GM10266 (cell line): ENCODE measurements around the gene TP53TG5.

Source experiments
- DNase-seq: peaks from one replicate; pipeline ENCODE4 v3.0.0; 2012; ENCODE audit errors: extremely low spot score
- CTCF ChIP-seq: IDR thresholded peaks from 2 replicates; pipeline ENCODE4 v1.5.1; 2012; ENCODE audit warnings: mild to moderate bottlenecking, low read depth; ENCODE audit not compliant: control insufficient read depth, insufficient read depth; ENCODE audit errors: missing control alignments

Gene TP53TG5

DNA sequence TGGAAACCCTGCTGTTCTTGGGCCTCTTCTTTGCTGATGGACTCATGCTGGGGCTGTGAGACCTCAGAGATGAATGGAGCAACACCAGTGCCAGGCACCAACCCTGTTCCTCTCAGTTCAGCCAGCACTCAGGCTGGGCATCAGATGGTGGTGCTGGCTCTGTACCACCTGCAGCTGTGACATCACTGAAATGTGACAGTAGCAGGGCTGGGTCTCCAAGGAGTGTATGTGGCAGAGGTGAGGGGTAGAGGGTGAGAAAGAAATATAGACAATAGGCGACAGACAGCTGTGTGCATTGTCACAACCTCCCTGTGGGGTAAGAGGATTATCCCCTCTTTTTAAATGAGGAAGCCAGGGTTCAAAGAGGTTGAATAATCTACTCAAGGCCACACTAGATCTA is at the start of gene TP53TG5:
Gene TP53TG5, minus strand, starts transcription at position 135 of the 400 bp plus-strand sequence. Its CDS starts 89 bp downstream, at position 46.
- TF ChIP-seq CTCF, result no peak
- no peak for DNase-seq

- no peak for TF ChIP-seq CTCF
- DNase-seq, result no peak
Observed at GRCh38 chr20:45427236-45428149, 49.4 kb upstream of the TP53TG5 start.

DNA sequence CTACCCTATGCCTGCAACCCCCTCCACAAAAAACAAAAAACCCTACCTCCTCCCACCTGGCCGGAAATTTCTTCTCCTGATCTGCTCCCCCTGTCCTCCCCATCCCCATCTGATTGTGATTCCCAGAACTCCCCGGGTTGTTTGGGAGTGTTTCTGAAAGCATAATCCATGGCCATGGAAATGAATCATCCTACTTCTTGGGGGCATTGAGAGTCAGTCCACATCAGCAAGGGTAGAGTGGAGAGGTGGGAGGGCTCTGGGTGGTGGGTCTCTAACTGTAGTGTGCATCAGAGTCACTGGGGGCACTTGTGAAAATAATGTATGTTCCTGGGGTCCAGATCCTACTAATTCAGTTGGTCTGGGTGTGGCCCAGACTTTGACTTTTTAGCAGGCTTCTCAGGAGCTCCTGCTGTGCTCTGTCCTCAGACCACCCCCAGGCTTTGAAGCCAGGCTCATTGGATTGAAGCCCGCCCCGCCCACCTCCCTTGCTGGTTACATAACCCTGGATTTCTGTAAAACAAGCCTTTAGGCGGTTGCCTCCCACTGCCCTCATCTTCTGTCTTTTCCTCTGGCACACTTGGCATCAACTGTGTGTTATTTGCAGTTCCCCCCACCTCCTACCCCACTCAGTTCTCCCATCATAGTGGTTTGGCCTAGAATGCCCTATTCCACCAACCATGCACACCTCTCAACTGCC is 48.3 kb upstream of the TP53TG5 start:
- no peak for DNase-seq
- no peak for TF ChIP-seq CTCF

DNA sequence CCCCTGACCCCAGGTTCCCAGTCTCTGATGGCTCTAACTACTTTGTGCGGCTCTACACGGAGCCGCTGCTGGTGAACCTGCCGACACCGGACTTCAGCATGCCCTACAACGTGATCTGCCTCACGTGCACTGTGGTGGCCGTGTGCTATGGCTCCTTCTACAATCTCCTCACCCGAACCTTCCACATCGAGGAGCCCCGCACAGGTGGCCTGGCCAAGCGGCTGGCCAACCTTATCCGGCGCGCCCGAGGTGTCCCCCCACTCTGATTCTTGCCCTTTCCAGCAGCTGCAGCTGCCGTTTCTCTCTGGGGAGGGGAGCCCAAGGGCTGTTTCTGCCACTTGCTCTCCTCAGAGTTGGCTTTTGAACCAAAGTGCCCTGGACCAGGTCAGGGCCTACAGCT is 47.4 kb upstream of the TP53TG5 start:
- no peak for TF ChIP-seq CTCF
- no peak for DNase-seq

DNA sequence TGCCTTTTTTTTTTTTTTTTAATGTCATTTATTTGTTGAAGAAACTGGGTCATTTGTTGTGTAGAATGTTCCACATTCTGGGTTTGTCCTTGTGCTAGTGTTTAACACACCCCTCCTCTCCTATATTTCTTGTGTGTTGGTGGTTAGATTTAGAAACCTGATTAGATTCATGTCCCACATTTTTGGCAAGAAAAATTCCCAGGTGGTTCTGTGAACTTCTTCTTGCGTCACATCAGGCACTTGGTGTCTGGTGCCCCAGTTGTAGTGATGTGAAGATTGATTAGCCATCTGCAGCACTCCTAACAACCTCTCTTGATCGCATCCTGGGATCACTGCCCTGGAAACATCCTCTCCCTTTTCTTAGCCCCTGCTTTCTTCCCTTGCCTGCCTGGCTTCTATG is 45.6 kb upstream of the TP53TG5 start:
- no peak for DNase-seq
- no peak for TF ChIP-seq CTCF

GRCh38 chr20:45420125-45420524 is 42.0 kb upstream of the TP53TG5 start:
- no peak for TF ChIP-seq CTCF
- DNase-seq, result no peak
